Placental epithelial cell (primary cell): ENCODE measurements around the gene TMEM126A. TPM values are rescaled to one million over a fixed set of nuclear protein-coding genes. Genes with fewer than 3 reads are reported as not detected.

Experiments used
- total RNA-seq: library from RNA; depleted of rRNA; stranded (reverse); fragments of >200 nt; gene quantifications from 2 replicates; pipeline ENCODE4 v1.2.3, GENCODE V29; 2012

TMEM126A gene
- total RNA-seq: 25.1 and 33.5 TPM in 2 replicates

DNA sequence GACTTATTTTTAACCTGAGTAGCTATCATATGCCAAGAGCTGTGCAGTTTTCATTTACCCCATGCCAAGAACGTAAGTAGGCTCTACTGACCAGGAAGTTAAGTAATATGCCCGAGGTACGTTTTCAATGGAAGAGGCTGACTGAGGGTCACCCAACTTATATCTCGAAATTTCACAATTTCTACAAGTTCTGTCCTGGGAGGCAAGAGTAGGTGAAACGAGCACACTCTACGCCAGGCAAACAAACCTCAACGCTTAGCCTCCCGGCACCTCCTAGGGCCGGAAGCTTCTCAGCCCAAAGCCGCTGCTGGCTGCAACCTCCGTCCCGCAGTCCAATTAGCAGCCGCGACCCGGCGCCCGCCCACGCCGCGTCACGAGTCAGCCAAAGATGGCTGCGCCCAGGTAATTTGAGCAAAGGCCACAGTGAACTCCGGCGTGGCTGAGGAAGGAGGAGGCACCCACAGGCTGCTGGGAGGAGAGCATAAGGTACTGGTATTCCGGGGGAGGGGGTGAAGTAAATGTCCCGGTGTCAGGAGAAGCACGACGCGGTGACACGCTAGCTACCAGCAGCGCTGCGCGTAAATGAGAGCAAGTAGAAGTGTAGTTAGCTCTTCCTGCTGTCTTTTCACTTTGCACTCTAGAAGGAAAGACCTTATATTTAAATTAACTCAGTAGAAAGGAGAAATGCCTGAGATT is at the start of gene TMEM126A:
Gene TMEM126A (plus strand): TSS at position 364 of the 696 bp plus-strand sequence. CDS start 2,289 bp downstream, outside the sequence.

GRCh38 chr11:85627332-85627997 is 20.3 kb upstream of the TMEM126A start, which contains the start of gene DLG2:
TSS of gene DLG2 (minus strand) at chr11:85627344.

GRCh38 chr11:85627998-85628770 is 19.6 kb upstream of the TMEM126A start, which contains the start of gene TMEM126B:
TSS of gene TMEM126B (plus strand) at chr11:85628593. CDS start at chr11:85628608, 15 bp downstream.

GRCh38 chr11:85664615-85665481 is 17.1 kb downstream of the TMEM126A start, which contains the start of gene CREBZF:
TSS of gene CREBZF (minus strand) at chr11:85665129. CDS start at chr11:85664875, 254 bp downstream.

DNA sequence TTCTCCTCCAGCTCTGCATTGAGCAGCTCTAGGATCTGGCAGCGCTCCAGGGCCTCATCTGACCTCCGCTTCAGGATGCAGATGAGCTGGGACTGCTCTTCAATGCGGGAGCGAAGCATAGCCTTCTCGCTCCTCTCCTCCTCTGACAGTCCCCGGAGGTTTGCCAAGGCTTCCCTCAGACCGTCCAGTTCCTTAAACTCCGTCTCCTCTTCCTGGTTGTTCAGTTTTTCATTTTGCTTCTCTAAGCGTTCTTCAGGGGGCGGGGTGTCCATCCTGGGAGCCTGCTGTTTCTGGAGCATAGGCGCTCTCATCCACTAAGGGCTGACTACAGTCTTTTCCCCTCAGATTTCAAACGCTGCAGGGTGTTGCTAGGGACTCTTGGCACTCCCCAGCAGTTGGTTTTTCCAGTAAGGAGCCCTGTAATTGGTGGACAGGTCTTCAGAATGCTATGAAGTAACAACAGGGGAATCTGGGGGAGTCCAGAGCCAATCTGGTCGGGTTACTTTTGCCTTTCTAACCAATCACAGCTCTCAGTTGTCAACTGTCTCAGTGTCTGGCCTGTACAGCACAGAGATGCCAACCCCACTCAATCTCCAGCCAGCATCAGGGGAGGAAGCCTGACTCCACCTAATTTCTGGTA is 38.2 kb downstream of the TMEM126A start, which contains the start of gene CCDC89:
Gene CCDC89 (minus strand): TSS at position 376 of the 640 bp plus-strand sequence. CDS start 65 bp downstream, at position 311.

Other genes starting within 250 kb of the TMEM126A start
- 0.22 and 2.7 TPM in 2 replicates for gene DLG2, start 20.6 kb upstream of the TMEM126A start, total RNA-seq
- 26.3 and 53.5 TPM in 2 replicates for gene TMEM126B, start 19.4 kb upstream of the TMEM126A start, total RNA-seq
- gene CREBZF, start 17.2 kb downstream of the TMEM126A start, total RNA-seq: 43.2 and 80.1 TPM in 2 replicates
- 7.0 and 12.6 TPM in 2 replicates for gene CCDC89, start 38.2 kb downstream of the TMEM126A start, total RNA-seq
- 0.87 and 2.7 TPM in 2 replicates for gene SYTL2, start 163.2 kb downstream of the TMEM126A start, total RNA-seq
- gene CCDC83, start 207.4 kb downstream of the TMEM126A start, total RNA-seq: not detected in 2 replicates